Loucy (cell line): Measurements from ENCODE around the gene C10orf105.

ENCODE experiments used
- CTCF ChIP-seq: fragments of 200-600 bp; sonication (generic); conservative IDR thresholded peaks from 2 replicates; pipeline ENCODE4 v1.5.1; 2014; ENCODE audit warnings: mild to moderate bottlenecking, antibody characterized with exemption, low read length
- EZH2phosphoT487 ChIP-seq: fragments of 200-600 bp; IDR thresholded peaks from 2 replicates; pipeline ENCODE4 v1.6.1; 2018; ENCODE audit warnings: antibody characterized with exemption, mild to moderate bottlenecking, moderate library complexity, borderline replicate concordance

DNA sequence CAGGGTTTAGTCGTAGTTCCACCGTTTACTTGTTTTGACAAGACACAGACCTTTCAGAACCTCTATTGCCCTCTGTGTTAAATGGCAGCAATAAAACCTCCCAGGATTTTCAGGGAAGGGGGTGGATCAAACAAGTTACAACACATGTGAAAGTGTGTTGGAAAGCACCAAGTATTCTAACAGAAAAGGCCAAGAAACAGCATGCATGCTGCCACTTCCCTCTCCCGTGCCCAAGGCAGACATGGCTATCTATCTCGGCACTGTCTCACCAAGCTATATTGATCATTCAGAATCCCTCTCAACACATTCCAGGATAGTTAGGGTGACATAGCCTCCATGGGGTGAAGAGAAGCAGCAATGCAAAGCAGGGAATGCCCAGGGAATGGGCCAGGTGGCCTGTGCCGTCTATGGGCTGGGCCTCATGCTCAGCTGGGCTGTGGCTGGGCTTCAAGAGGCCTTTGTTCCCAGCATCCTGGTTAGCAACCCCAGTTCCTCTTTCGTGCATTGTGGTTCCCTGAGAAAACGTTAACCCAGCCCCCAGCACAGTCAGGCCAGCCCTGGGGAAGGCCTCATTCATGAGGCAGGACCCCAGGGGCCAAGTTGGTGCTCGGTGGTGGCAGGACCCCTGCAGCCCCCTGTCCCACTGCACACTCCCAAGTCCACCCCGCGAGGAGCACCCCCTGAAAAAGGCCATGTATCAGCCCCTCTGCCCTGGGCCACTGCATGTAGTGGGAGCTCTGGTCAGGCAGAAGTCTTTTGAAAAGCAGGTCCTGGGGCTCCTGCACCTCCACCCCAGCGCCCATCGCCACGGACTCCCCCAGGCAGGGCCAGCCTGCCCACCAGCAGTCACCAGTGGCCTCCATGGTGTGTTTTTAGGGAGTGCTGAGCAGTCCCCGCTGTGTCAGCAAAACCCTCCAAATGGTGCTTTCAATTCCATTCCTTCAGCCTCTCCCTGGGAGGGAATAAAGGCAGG lies 28.3 kb upstream of the C10orf105 start:
- TF ChIP-seq CTCF, result no peak
- no peak for TF ChIP-seq EZH2phosphoT487
